Endodermal cell (in vitro differentiated cells): Measurements from ENCODE around the gene OR5H2. TPM values are rescaled to one million over a fixed set of nuclear protein-coding genes. Genes with fewer than 3 reads are reported as not detected.

Experiments used
- DNase-seq: peaks from one replicate; pipeline ENCODE4 v3.0.0-alpha.2; 2017
- H3K27ac ChIP-seq: 2 replicates; pipeline ENCODE4 v1.5.1; 2013; ENCODE audit warnings: mild to moderate bottlenecking, low read depth, low read length, moderate library complexity
- H3K27me3 ChIP-seq: 2 replicates; pipeline ENCODE4 v1.6.1; 2013; ENCODE audit warnings: mild to moderate bottlenecking, low read length, moderate library complexity; ENCODE audit not compliant: insufficient read depth, control insufficient read depth, poor library complexity, severe bottlenecking
- H3K36me3 ChIP-seq: 2 replicates; pipeline ENCODE4 v1.7.0; 2013; ENCODE audit warnings: mild to moderate bottlenecking, low read length, moderate library complexity; ENCODE audit not compliant: control insufficient read depth, insufficient read depth
- H3K4me1 ChIP-seq: one replicate; pipeline ENCODE4 v1.7.0; 2013; ENCODE audit warnings: low read length; ENCODE audit not compliant: control insufficient read depth, insufficient read depth
- H3K4me3 ChIP-seq: 2 replicates; pipeline ENCODE4 v1.5.1; 2013; ENCODE audit warnings: mild to moderate bottlenecking, low read length, moderate library complexity
- H3K9ac ChIP-seq: 2 replicates; pipeline ENCODE4 v1.6.1; 2013; ENCODE audit warnings: mild to moderate bottlenecking, low read length, moderate library complexity; ENCODE audit not compliant: poor library complexity, severe bottlenecking; ENCODE audit errors: extremely low read depth
- H3K9me3 ChIP-seq: 2 replicates; pipeline ENCODE4 v1.6.1; 2013; ENCODE audit warnings: mild to moderate bottlenecking, low read length, moderate library complexity; ENCODE audit not compliant: control insufficient read depth
- H3K27ac Mint-ChIP-seq: 2 replicates; pipeline ENCODE4 v1.8.0; 2020; ENCODE audit warnings: mixed read lengths
- H3K27me3 Mint-ChIP-seq: 2 replicates; pipeline ENCODE4 v1.8.0; 2021; ENCODE audit warnings: mild to moderate bottlenecking, mixed read lengths; ENCODE audit not compliant: insufficient read depth
- H3K36me3 Mint-ChIP-seq: 2 replicates; pipeline ENCODE4 v1.8.0; 2020; ENCODE audit warnings: low read depth, mixed read lengths
- H3K4me1 Mint-ChIP-seq: 2 replicates; pipeline ENCODE4 v1.8.0; 2020; ENCODE audit warnings: mixed read lengths
- H3K4me3 Mint-ChIP-seq: 2 replicates; pipeline ENCODE4 v1.8.0; 2020; ENCODE audit warnings: mild to moderate bottlenecking, moderate library complexity, mixed read lengths
- H3K9me3 Mint-ChIP-seq: 2 replicates; pipeline ENCODE4 v1.8.0; 2020; ENCODE audit warnings: mild to moderate bottlenecking, mixed read lengths
- CTCF ChIP-seq: fragments of 200-600 bp; sonication (generic); conservative IDR thresholded peaks from 2 replicates; pipeline ENCODE4 v1.5.0; 2021; ENCODE audit warnings: antibody characterized with exemption, mild to moderate bottlenecking
- WGBS, 2 experiments: methylation state at CpG; one replicate each; pipeline versions ENCODE4 v1.1.5 to v1.1.7; 2013; ENCODE audit warnings: missing lambda C conversion rate in 2 of 2, mixed read lengths in 1 of 2; ENCODE audit not compliant: insufficient coverage in 1 of 2, insufficient read length in 1 of 2; 5-methylcytosine and 5-hydroxymethylcytosine counted together
- total RNA-seq, 2 donors: library from RNA; stranded (reverse); fragmentation: NEBNext Ultra II Directional in 1 of 2; extraction: Animal tissue kit (Norgen Biotek cat#: 25700) in 1 of 2; gene quantifications; 2 replicates in 1 of 2; 3 replicates in 1 of 2; pipeline ENCODE4 v1.2.1, GENCODE V29; 2021

The OR5H2 gene
- total RNA-seq, 2 donors from 2014 or later, result not detected

GRCh38 chr3:98329392-98330124 is 47.3 kb downstream of the OR5H2 start:
- peak; percentile 87 for TF ChIP-seq CTCF
- H3K4me3 Mint-ChIP-seq, result no peak overlapping the region
- no peaks in the 10 kb centered on the region for H3K36me3 ChIP-seq
- H3K9ac ChIP-seq, result no peak overlapping the region
- no peaks in the 10 kb centered on the region for H3K4me1 ChIP-seq
- peaks cover 16% of the 10 kb centered on the region for H3K4me1 Mint-ChIP-seq
- H3K27ac Mint-ChIP-seq, result no peak overlapping the region
- peak; percentile 84 for DNase-seq
- 7 to 25% methylated on average over 3 to 6 of the region's 6 CpGs for WGBS, 2 experiments
- H3K27ac ChIP-seq, result no peak overlapping the region
- no peaks in the 10 kb centered on the region for H3K27me3 Mint-ChIP-seq
- H3K4me3 ChIP-seq, result no peak overlapping the region
- H3K9me3 Mint-ChIP-seq, result no peaks in the 10 kb centered on the region
- H3K36me3 Mint-ChIP-seq, result no peaks in the 10 kb centered on the region
- H3K9me3 ChIP-seq, result no peaks in the 10 kb centered on the region
- H3K27me3 ChIP-seq, result no peaks in the 10 kb centered on the region

- Mint-ChIP-seq H3K36me3 (no peaks in the 10 kb centered on the region), H3K9me3 (no peaks in the 10 kb centered on the region), H3K4me3 (no peak overlapping the region), H3K27me3 (no peaks in the 10 kb centered on the region), H3K27ac (no peak overlapping the region), H3K4me1 (peaks cover 7% of the 10 kb centered on the region)
- H3K27me3 ChIP-seq, result no peaks in the 10 kb centered on the region
- no peaks in the 10 kb centered on the region for H3K4me1 ChIP-seq
- no peak for DNase-seq
- WGBS, 2 experiments, result 95% methylated on average over 1 of the region's 1 CpG; no CpG with 5 or more reads in 1 of the 2 experiments
- TF ChIP-seq CTCF, result no peak
- no peak overlapping the region for H3K27ac ChIP-seq
- no peak overlapping the region for H3K4me3 ChIP-seq
- no peak overlapping the region for H3K9ac ChIP-seq
- no peaks in the 10 kb centered on the region for H3K36me3 ChIP-seq
- no peaks in the 10 kb centered on the region for H3K9me3 ChIP-seq
Measured at GRCh38 chr3:98331329-98331728, 49.0 kb downstream of the OR5H2 start.

Other genes starting within 250 kb of the OR5H2 start
- not detected for gene GABRR3, start 247.2 kb upstream of the OR5H2 start, total RNA-seq
- not detected for gene OR5AC2, start 195.3 kb upstream of the OR5H2 start, total RNA-seq
- gene OR5H1, start 151.8 kb upstream of the OR5H2 start, total RNA-seq, result under 1 TPM; 0.09 to 0.22 TPM
- gene OR5H14, start 135.0 kb upstream of the OR5H2 start, total RNA-seq, result not detected
- gene OR5H15, start 115.8 kb upstream of the OR5H2 start, total RNA-seq, result not detected
- not detected for gene OR5H6, start 18.3 kb upstream of the OR5H2 start, total RNA-seq
- gene OR5K4, start 71.3 kb downstream of the OR5H2 start, total RNA-seq, result not detected
- gene OR5K3, start 108.2 kb downstream of the OR5H2 start, total RNA-seq, result not detected
- gene OR5K1, start 180.7 kb downstream of the OR5H2 start, total RNA-seq, result not detected
- gene OR5K2, start 215.2 kb downstream of the OR5H2 start, total RNA-seq, result not detected
- gene CLDND1, start 240.4 kb downstream of the OR5H2 start, total RNA-seq, result 100 to 1,000 TPM in 1 of 2 donors, 10 to 100 TPM in 1; 97.7 to 106 TPM
- gene GPR15, start 249.5 kb downstream of the OR5H2 start, total RNA-seq, result not detected